Right lobe of liver (tissue), 6 donors: ENCODE data around the gene MAST4. TPM values are rescaled to one million over a fixed set of nuclear protein-coding genes. Genes with fewer than 3 reads are reported as not detected.

ENCODE experiments used
- ATAC-seq, 4 donors: fragments of 200-7000 bp; cut with Tn5 transposase; one replicate each; pipeline ENCODE4 v1.9.1; 2020; ENCODE audit warnings: mild to moderate bottlenecking in 4 of 4, moderate library complexity in 4 of 4
- DNase-seq, 3 donors: peaks; one replicate each; pipeline ENCODE4 v3.0.0-alpha.2; 2020
- H3K27ac ChIP-seq, 3 donors: fragments of 200-600 bp; one replicate each; pipeline ENCODE4 v1.8.0; 2022
- H3K27me3 ChIP-seq, 2 donors: fragments of 200-600 bp; one replicate each; pipeline ENCODE4 v1.8.0; 2022
- H3K36me3 ChIP-seq, 4 donors: fragments of 200-600 bp; sonication (generic) in 1 of 4; one replicate each; pipeline versions ENCODE4 v1.5.1 to v1.8.0; 2017 to 2022; ENCODE audit warnings: control low read depth in 1 of 4
- H3K4me1 ChIP-seq, 4 donors: fragments of 200-600 bp; sonication (generic) in 1 of 4; one replicate each; pipeline versions ENCODE4 v1.5.1 to v1.8.0; 2017 to 2022; ENCODE audit warnings: control low read depth in 1 of 4
- H3K4me3 ChIP-seq, 3 donors: fragments of 200-600 bp; one replicate each; pipeline ENCODE4 v1.8.0; 2022
- H3K9me3 ChIP-seq, 4 donors: fragments of 200-600 bp; sonication (generic) in 1 of 4; one replicate each; pipeline versions ENCODE4 v1.5.1 to v1.8.0; 2017 to 2022; ENCODE audit warnings: control low read depth in 1 of 4
- CTCF ChIP-seq, 4 donors: fragments of 200-600 bp in 3 of 4; fragments of 450-650 bp in 1 of 4; IDR thresholded peaks; one replicate each; pipeline versions ENCODE4 v1.5.1 to v1.8.0; 2016 to 2022; ENCODE audit warnings: antibody characterized with exemption in 4 of 4, mild to moderate bottlenecking in 2 of 4
- POLR2A ChIP-seq: fragments of 450-650 bp; IDR thresholded peaks from one replicate; pipeline ENCODE4 v1.6.1; 2017; ENCODE audit warnings: antibody characterized with exemption, mild to moderate bottlenecking
- WGBS: methylation state at CpG from one replicate; pipeline ENCODE4 v1.1.6; 2018; ENCODE audit warnings: low coverage, low lambda C conversion rate; ENCODE audit not compliant: insufficient coverage; ENCODE audit errors: missing lambda C conversion rate; 5-methylcytosine and 5-hydroxymethylcytosine counted together
- intact Hi-C, 2 donors: fragments of 100-400 bp; cut with DNase I; formaldehyde crosslinking; loops; one replicate each; pipeline versions ENCODE4 v1.11.2 to v1.14.1; 2022
- total RNA-seq, 6 experiments: library from RNA; depleted of rRNA in 2 of 6; stranded (reverse); fragments of >200 nt in 2 of 6; fragmentation: NEBNext Ultra II Directional in 3 of 6; extraction: Animal tissue kit (Norgen Biotek cat#: 25700) in 3 of 6; gene quantifications; one replicate each; pipeline versions ENCODE4 v1.1.0 to v1.2.4, GENCODE V29; 2016 to 2023
- donor health status: DM: no; HTN: yes; CAD: no.
- donor health status: DM: no; HTN: no; CAD: no.
- donor health status: DM: no; HTN: no; CAD: no.
- donor health status: DM: no; HTN: yes; CAD: no.
- donor health status: DM: no; HTN: yes; CAD: no.

MAST4 gene
- total RNA-seq, 6 experiments from 2014 or later = 9.4 to 23.5 (median 13.9) TPM

GRCh38 chr5:66859526-66859925 lies 263.3 kb downstream of the MAST4 start:
- Histone ChIP-seq H3K27ac (no peak overlapping the region), H3K4me1 (no peaks in the 10 kb centered on the region), H3K4me3 (no peak overlapping the region), H3K36me3 (no peaks in the 10 kb centered on the region), H3K9me3 (no peaks in the 10 kb centered on the region), H3K27me3 (no peaks in the 10 kb centered on the region)
- DNase-seq = no peak
- WGBS = 50% methylated on average over 2 of the region's 2 CpGs
- TF ChIP-seq CTCF (IDR thresholded peaks at IDR 0.05) (no peak), POLR2A (no peak)
- ATAC-seq = no peak
- intact Hi-C loops = no loop called here

- Histone ChIP-seq H3K36me3 (no peaks in the 10 kb centered on the region), H3K27me3 (no peaks in the 10 kb centered on the region), H3K27ac (no peak overlapping the region), H3K4me3 (no peak overlapping the region), H3K4me1 (no peaks in the 10 kb centered on the region), H3K9me3 (no peaks in the 10 kb centered on the region)
- no peak for DNase-seq
- TF ChIP-seq CTCF (IDR thresholded peaks at IDR 0.05) (no peak), POLR2A (no peak)
- intact Hi-C loops = no loop called here
- 30% methylated on average over 7 of the region's 7 CpGs for WGBS
- peak; percentile 40 to 71 (median 54) for ATAC-seq
These were observed 264.2 kb downstream of the MAST4 start for GRCh38 chr5:66860199-66860975.

- intact Hi-C loops = no loop called here
- TF ChIP-seq POLR2A = no peak
- no peak for TF ChIP-seq CTCF (IDR thresholded peaks at IDR 0.05)
These were observed 265.2 kb downstream of the MAST4 start for GRCh38 chr5:66861402-66861801.

GRCh38 chr5:66862020-66862419 lies 265.8 kb downstream of the MAST4 start:
- no peak for DNase-seq
- Histone ChIP-seq H3K4me1 (no peaks in the 10 kb centered on the region), H3K27me3 (no peaks in the 10 kb centered on the region), H3K36me3 (no peaks in the 10 kb centered on the region), H3K4me3 (no peak overlapping the region), H3K27ac (no peak overlapping the region), H3K9me3 (no peaks in the 10 kb centered on the region)
- intact Hi-C loops = no loop called here
- 92% methylated on average over 1 of the region's 2 CpGs for WGBS
- no peak for ATAC-seq
- TF ChIP-seq CTCF (IDR thresholded peaks at IDR 0.05) (no peak), POLR2A (no peak)

More at GRCh38 chr5:66861402-66861801, 265.2 kb downstream of the MAST4 start:
- H3K4me3 ChIP-seq = no peak overlapping the region
- no peaks in the 10 kb centered on the region for H3K36me3 ChIP-seq
- WGBS = 67% methylated on average over 1 of the region's 1 CpG
- no peaks in the 10 kb centered on the region for H3K4me1 ChIP-seq
- H3K27ac ChIP-seq = no peak overlapping the region
- no peaks in the 10 kb centered on the region for H3K9me3 ChIP-seq
- DNase-seq = no peak
- ATAC-seq = peak in 1 of 4 donors; percentile 28
- H3K27me3 ChIP-seq = no peaks in the 10 kb centered on the region
